Measurements from ENCODE around the gene ITIH5. TPM values are rescaled to one million over a fixed set of nuclear protein-coding genes. Genes with fewer than 3 reads are reported as not detected.

The ITIH5 gene
- total RNA-seq, 1 donor from 2014 or later: 8.5 TPM

DNA sequence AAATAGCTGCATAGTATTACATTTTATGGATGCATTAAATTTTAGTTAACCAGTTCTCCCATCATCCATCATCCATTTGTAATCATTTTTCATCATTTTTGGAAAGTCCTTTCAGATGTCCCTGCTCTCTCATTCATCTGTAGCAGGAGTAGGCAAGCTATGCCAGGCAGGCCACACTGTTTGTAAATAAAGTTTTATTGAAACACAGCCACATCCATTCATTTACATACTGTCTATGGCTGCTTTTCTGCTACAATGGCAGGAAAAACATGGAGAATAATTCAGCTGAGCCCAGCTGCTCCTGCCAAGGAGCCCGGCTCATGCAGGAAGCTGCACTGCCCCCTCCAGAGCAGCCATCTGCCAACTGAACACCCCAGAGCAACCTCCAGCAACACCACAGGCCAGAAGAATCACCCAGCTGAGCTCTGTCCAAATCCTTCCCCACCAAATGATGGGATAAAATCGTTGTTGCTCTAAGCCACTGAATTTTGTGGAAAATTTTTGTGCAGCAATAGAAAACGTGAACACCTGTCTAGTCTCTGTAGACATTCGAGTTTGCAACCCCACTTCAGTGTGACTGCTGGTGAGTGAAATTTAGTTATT lies 19.6 kb downstream of the ITIH5 start:
- ATAC-seq (ENCODE audit: poor library complexity): no peak
- intact Hi-C loops (cut with DNase I): no loop called here
- no peak for DNase-seq

GRCh38 chr10:7642491-7643011 lies 24.2 kb downstream of the ITIH5 start:
- ATAC-seq (ENCODE audit: poor library complexity): no peak
- no peak for DNase-seq
- intact Hi-C loops (cut with DNase I): no loop called here

GRCh38 chr10:7635408-7636125 lies 31.2 kb downstream of the ITIH5 start:
- ATAC-seq (ENCODE audit: poor library complexity): no peak

DNA sequence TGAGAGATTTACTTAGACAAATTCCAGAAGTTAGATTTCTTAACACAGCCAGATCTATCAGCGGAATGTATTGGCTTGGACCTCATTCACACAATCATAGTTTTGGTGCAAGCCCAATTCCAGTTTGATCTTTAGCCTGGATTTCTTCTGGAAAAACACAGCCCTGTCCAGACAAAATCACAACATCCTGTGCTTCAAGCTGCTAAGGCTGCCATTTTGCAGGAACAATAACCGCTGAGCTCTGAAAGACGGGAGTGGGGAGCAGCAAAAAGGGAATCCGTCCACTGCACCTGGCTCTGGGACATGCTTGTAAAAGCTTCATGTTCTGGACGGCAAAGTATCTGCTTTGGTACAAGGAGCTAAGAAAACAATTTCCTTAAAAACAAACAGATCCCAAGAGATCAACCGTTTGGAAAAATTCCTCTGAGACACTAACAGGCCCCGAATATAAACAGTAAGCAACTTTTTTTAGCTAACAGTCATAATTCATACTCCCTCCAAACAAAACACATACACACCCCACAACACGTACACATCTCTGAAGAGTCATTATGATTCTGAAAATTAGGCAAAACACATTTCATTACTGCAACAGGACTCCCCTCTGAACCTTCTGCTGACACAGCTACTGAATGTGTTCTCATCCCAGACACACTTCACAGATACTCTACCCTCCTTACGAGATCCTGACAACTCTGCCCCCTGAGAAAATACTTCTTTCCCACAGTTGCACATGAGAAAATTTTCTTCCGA lies 32.4 kb downstream of the ITIH5 start:
- intact Hi-C loops (cut with DNase I): no loop called here
- DNase-seq (no peak), ATAC-seq (ENCODE audit: poor library complexity) (peak; percentile 78)

More at GRCh38 chr10:7635408-7636125, 31.2 kb downstream of the ITIH5 start:
- intact Hi-C loops (cut with DNase I): no loop called here
- DNase-seq: no peak

GRCh38 chr10:7626283-7626682 lies 40.5 kb downstream of the ITIH5 start:
- DNase-seq: no peak
- ATAC-seq (ENCODE audit: poor library complexity): no peak
- intact Hi-C loops (cut with DNase I): no loop called here

DNA sequence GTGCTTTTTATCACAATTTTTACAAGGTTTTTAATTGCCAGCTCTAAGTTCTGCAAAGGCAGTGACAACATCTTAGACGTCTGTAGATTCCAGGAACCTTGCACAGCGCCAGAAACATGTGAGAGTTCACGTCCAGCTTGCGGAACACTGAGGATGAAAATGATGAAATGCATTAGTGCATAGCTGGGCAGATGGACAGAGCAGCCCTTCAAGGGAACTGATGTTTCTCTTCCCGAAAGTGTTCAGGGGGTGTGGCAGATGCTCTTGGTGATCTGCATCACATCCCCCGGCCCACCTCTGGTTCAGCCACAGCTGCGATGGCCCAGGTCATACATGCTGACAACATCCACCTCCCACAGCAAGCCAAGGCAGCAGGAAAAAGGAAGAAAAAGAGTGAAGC lies 40.9 kb downstream of the ITIH5 start:
- ATAC-seq (ENCODE audit: poor library complexity): no peak
- no peak for DNase-seq
- intact Hi-C loops (cut with DNase I): no loop called here

GRCh38 chr10:7625009-7625408 lies 41.8 kb downstream of the ITIH5 start:
- DNase-seq (no peak), ATAC-seq (ENCODE audit: poor library complexity) (no peak)
- intact Hi-C loops (cut with DNase I): no loop called here

- ATAC-seq (ENCODE audit: poor library complexity) (peak; percentile 46), DNase-seq (no peak)
- intact Hi-C loops (cut with DNase I): loop anchor here (5.0 kb wide), 1 partner anchor 96 kb away; no protein-coding TSS in a partner anchor
Measured at GRCh38 chr10:7622969-7623368, 43.8 kb downstream of the ITIH5 start.

DNA sequence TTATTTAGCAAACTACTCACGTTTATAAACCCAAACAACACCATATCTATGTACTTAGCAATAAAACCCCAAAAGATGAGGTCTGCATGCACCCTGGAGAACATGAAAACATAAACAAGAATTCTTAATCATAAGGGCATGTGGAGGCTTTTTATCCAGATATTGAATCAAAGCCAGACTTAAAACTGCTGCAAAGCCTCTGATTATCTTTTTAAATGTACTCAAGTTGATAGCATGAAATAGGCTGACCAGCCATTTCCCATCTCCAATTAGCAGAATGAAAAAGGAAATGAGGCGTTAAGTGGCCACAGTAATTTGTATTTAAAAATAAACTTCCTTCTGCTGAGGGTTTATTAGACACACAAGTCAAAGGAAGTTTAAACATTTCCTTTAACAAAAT lies 48.3 kb downstream of the ITIH5 start:
- intact Hi-C loops (cut with DNase I): no loop called here
- DNase-seq (no peak), ATAC-seq (ENCODE audit: poor library complexity) (no peak)

DNA sequence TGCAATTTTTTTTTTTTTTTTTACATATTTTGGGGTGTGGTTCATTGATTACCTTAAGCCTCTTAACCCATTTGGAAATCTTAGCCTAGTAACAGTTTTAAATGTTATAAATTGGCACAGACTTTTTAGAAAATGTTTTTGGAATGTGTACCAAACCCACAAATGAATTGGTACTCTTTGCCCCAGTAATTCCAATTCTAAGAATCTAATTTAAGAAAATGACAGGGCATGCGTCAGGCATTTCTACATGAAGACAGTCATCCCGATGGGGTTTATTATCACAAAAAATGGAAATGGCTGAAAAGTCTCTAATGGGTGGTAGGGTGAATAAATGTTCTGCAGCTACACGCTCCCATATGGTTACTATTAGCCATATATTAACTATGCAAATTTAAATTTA lies 54.9 kb downstream of the ITIH5 start:
- ATAC-seq (ENCODE audit: poor library complexity) (no peak), DNase-seq (no peak)
- intact Hi-C loops (cut with DNase I): no loop called here

DNA sequence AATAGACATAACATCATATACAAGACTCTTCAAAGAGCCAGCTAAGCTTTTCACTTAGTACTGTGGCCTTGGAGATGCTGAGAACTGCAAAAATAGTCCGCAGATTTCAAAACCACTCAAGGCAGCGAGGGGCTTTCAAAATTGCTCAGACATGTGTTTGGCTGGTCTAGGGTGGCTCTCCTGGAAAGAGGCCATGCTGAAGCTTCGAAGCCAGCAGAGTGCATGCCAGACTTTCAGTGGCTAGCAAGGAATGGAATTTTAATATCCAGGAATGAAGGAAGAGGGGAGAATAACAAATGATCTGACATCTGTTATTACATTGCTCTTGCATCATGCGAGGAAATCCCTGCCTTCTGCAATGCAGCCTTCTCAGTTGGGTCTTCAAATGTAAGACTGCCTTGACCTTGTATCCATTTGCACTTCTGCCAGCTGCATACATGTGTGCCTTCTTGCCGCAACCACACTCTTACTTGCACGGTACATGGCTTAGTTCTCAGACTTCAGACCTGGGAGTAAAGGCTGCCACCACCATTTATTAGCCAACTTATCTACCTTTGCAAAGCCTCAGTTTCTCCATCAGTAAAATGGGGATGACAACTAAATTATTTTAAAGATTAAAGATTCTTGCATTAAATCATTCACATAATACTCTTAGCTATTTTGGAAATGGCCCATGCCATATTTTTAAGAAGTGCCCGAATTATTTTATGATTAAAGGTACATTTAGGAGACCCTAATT lies 55.9 kb downstream of the ITIH5 start:
- intact Hi-C loops (cut with DNase I): no loop called here
- DNase-seq (peak; percentile 62), ATAC-seq (ENCODE audit: poor library complexity) (peak; percentile 71)

- no peak for DNase-seq
- peak; percentile 12 for ATAC-seq (ENCODE audit: poor library complexity)
- intact Hi-C loops (cut with DNase I): no loop called here
Measured at GRCh38 chr10:7610026-7610425, 56.7 kb downstream of the ITIH5 start.

DNA sequence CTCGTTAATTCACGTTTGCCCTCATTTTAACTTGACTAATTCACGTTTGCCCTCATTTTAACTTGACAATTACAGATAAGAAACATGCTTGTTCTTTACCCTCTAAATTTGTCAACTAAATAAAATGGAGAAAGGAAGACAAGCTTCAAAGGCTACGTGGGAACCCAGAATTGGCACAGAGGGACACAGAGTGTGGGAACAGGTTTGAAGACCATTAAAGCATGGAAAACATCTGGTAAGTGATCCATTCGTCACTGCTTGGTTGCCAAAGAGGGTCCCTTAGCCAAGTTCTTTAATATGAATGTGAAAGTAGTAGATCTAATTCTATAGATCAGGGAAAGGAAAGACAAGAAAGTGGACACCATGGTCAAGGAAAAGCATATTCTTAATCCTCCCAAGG lies 57.2 kb downstream of the ITIH5 start:
- ATAC-seq (ENCODE audit: poor library complexity): no peak
- intact Hi-C loops (cut with DNase I): no loop called here

DNA sequence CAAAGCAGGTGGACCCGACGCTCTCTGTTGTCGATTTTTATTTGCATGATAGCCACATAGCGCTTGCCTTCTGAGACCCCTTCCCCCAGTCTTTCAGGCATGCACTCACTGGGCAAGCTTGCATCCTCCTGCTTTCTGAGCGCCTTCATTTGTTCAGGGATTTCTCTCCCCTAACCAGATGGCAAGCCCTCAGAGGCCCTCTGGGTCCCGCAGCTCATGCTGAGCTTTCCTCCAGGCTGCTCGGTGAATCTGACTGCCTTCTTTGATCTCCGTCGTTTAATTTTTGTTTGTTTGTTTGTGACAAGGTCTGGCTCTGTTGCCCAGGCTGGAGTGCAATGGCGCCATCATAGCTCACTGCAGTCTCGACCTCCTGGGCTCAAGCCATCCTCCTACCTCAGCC lies 58.8 kb downstream of the ITIH5 start:
- intact Hi-C loops (cut with DNase I): no loop called here
- DNase-seq (no peak), ATAC-seq (ENCODE audit: poor library complexity) (no peak)

More for the DNA sequence above, 57.2 kb downstream of the ITIH5 start:
- no peak for DNase-seq

GRCh38 chr10:7606951-7607404 lies 59.8 kb downstream of the ITIH5 start:
- DNase-seq: peak; percentile 50
- intact Hi-C loops (cut with DNase I): no loop called here
- peak; percentile 59 for ATAC-seq (ENCODE audit: poor library complexity)

DNA sequence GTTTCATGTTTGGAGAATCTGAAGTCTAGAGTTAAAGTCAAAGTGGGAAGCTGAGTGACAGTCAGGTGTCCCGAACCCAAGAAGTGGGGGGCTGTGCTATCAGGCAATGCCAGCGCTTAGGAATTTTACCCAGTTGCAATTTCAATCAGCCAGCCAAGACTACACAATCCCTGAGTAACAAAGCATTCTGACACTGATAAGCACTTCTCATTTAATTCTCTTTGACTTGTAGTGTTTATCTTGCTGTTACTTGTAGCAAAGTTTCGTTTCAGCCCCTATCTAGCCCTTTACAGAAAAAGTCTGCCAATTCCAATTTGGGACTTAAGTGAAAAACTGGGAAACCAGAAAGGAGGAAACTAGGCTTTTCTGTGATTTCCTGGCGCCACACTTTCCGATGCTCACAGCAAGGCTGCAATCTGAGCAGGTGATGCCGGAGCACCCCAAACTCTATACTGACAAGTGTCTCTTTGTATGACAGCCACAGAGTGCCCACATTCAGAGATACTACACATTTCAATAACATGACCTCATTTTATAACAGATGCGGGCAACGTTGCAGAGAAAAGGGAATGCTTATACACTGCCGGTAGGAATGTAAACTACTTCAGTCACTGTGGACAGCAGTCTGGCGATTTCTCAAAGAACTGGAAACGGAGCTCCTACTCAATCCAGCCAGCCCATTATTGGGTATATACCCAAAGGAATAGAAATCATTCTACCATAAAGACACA lies 61.0 kb downstream of the ITIH5 start:
- intact Hi-C loops (cut with DNase I): no loop called here
- no peak for DNase-seq
- peak; percentile 15 for ATAC-seq (ENCODE audit: poor library complexity)

GRCh38 chr10:7601023-7601656 lies 65.6 kb downstream of the ITIH5 start:
- intact Hi-C loops (cut with DNase I): no loop called here
- peak; percentile 76 for ATAC-seq (ENCODE audit: poor library complexity)
- no peak for DNase-seq

GRCh38 chr10:7598771-7599170 lies 68.0 kb downstream of the ITIH5 start:
- ATAC-seq (ENCODE audit: poor library complexity) (no peak), DNase-seq (no peak)
- intact Hi-C loops (cut with DNase I): no loop called here
